ENCODE results near the gene KNSTRN.

KNSTRN gene

GRCh38 chr15:40421246-40422157 is 39.0 kb downstream of the KNSTRN start:
- peak; percentile 93 for TF ChIP-seq CTCF (IDR thresholded peaks at IDR 0.05; ENCODE audit: low read length, missing control alignments)
- peak; percentile 72 for DNase-seq (ENCODE audit: low read depth)
- H3K4me3 ChIP-seq (replicated peaks; ENCODE audit: low read depth, low read length): no peak overlapping the region

GRCh38 chr15:40424483-40425115 is 42.1 kb downstream of the KNSTRN start:
- no peak for DNase-seq (ENCODE audit: low read depth)
- no peak overlapping the region for H3K4me3 ChIP-seq (replicated peaks; ENCODE audit: low read depth, low read length)
- TF ChIP-seq CTCF (IDR thresholded peaks at IDR 0.05; ENCODE audit: low read length, missing control alignments): no peak

GRCh38 chr15:40425681-40426080 is 43.2 kb downstream of the KNSTRN start:
- TF ChIP-seq CTCF (IDR thresholded peaks at IDR 0.05; ENCODE audit: low read length, missing control alignments): no peak
- DNase-seq (ENCODE audit: low read depth): no peak
- H3K4me3 ChIP-seq (replicated peaks; ENCODE audit: low read depth, low read length): no peak overlapping the region

GRCh38 chr15:40427188-40427587 is 44.7 kb downstream of the KNSTRN start:
- no peak for DNase-seq (ENCODE audit: low read depth)
- TF ChIP-seq CTCF (IDR thresholded peaks at IDR 0.05; ENCODE audit: low read length, missing control alignments): no peak
- no peak overlapping the region for H3K4me3 ChIP-seq (replicated peaks; ENCODE audit: low read depth, low read length)

GRCh38 chr15:40428185-40428584 is 45.7 kb downstream of the KNSTRN start:
- no peak for TF ChIP-seq CTCF (IDR thresholded peaks at IDR 0.05; ENCODE audit: low read length, missing control alignments)
- no peak for DNase-seq (ENCODE audit: low read depth)
- no peak overlapping the region for H3K4me3 ChIP-seq (replicated peaks; ENCODE audit: low read depth, low read length)

- TF ChIP-seq CTCF (IDR thresholded peaks at IDR 0.05; ENCODE audit: low read length, missing control alignments): no peak
- H3K4me3 ChIP-seq (replicated peaks; ENCODE audit: low read depth, low read length): no peak overlapping the region
- no peak for DNase-seq (ENCODE audit: low read depth)
These were observed 46.7 kb downstream of the KNSTRN start for GRCh38 chr15:40429068-40429710.
